Muscle of leg (tissue), 11 donors: ENCODE results near the gene KCNE3. TPM values are rescaled to one million over a fixed set of nuclear protein-coding genes. Genes with fewer than 3 reads are reported as not detected.

Experiments
- DNase-seq: peaks from one replicate; pipeline ENCODE4 v3.0.0; 2013
- H3K27ac ChIP-seq: one replicate; pipeline ENCODE4 v1.5.1; 2013; ENCODE audit warnings: mild to moderate bottlenecking, low read length, control low read depth
- H3K27me3 ChIP-seq: one replicate; pipeline ENCODE4 v1.6.1; 2013; ENCODE audit warnings: low read length; ENCODE audit not compliant: control insufficient read depth, insufficient read depth
- H3K36me3 ChIP-seq: one replicate; pipeline ENCODE4 v1.6.1; 2013; ENCODE audit warnings: low read length; ENCODE audit not compliant: control insufficient read depth, insufficient read depth
- H3K4me1 ChIP-seq: one replicate; pipeline ENCODE4 v1.6.1; 2013; ENCODE audit warnings: low read length; ENCODE audit not compliant: control insufficient read depth, insufficient read depth
- H3K4me3 ChIP-seq: one replicate; pipeline ENCODE4 v1.5.1; 2013; ENCODE audit warnings: low read length, control low read depth
- H3K9me3 ChIP-seq: replicated peaks from 2 replicates; pipeline ENCODE4 v1.6.1; 2013; ENCODE audit warnings: low read depth, low read length; ENCODE audit not compliant: control insufficient read depth
- WGBS: methylation state at CpG from one replicate; pipeline ENCODE4 v1.1.5; 2013; ENCODE audit warnings: missing lambda C conversion rate; ENCODE audit not compliant: insufficient coverage; 5-methylcytosine and 5-hydroxymethylcytosine counted together
- polyA plus RNA-seq, 8 donors: library from polyadenylated mRNA; unstranded; fragments of 120-200 nt; gene quantifications; one replicate each; pipeline versions ENCODE4 v1.2.1 to v1.2.3, GENCODE V29; 2013; ENCODE audit warnings: inconsistent platforms in 1 of 8, low replicate concordance in 1 of 8; ENCODE audit not compliant: insufficient read length in 8 of 8, insufficient read depth in 1 of 8
- total RNA-seq: library from RNA; stranded (reverse); fragments of 120-200 nt; gene quantifications from one replicate; pipeline ENCODE4 v1.2.4, GENCODE V29; 2013

The KCNE3 gene
- total and polyA plus RNA-seq, 9 donors = 1.2 to 3.7 (median 2.4) TPM

DNA sequence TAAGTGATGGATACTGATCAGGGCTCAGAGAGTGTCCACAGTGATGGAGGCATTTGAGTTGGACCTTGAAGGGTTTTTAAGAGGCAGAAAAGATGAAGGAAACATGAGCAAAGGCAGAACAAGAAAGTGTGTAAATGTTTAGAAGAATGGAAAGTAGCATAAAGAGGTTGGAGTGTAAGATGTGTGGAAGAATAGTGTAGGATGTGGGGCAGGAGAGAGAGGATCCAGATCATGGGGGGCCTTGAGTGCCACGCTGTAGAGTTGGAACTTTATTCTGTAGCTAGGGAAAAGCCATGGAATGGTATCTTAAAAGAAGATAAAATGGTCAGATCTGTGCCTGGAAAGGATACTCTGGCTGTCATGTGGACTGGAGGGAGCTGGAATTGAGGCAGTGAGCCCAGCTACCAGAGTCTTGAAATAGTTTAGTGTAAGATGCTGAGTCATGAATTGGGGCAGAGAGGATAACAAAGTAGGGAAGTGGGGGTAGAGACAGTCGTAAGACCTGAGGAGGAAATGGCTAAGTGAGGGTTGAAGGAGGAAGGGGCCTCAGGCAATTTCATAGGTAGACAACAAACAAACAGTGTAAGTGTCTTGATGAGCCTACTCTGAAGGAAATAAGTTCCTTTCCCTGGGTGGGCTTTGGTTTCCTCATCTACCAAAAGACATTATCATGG, 6.7 kb downstream of the KCNE3 start:
- H3K4me1 ChIP-seq = no peaks in the 10 kb centered on the region
- no peak overlapping the region for H3K4me3 ChIP-seq
- WGBS = 71% methylated on average over 2 of the region's 2 CpGs
- H3K27me3 ChIP-seq = no peaks in the 10 kb centered on the region
- no peaks in the 10 kb centered on the region for H3K36me3 ChIP-seq
- peak; percentile 50 for DNase-seq
- H3K27ac ChIP-seq = no peak overlapping the region
- H3K9me3 ChIP-seq = no peaks in the 10 kb centered on the region

DNA sequence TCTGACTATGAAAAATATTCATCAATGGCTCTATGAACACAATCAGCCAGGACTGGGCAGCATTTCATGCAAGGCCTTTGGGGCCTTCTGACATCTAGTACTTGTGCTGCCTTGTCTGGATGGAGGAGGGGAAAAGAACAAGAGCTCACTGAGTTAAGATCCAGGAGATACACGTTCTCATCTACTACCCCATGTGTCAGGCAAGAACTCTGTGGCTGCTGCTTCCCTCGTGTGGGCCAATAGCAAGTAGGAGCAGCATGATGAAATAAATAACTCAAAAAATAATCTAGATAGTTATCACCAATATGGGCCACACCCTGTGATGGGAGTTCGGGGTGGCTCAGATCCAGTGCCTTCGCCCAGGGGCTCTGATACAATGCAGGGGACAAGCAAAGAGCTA, 7.3 kb downstream of the KCNE3 start:
- no peaks in the 10 kb centered on the region for H3K36me3 ChIP-seq
- no peaks in the 10 kb centered on the region for H3K9me3 ChIP-seq
- H3K27ac ChIP-seq = no peak overlapping the region
- no peak for DNase-seq
- 100% methylated on average over 2 of the region's 4 CpGs for WGBS
- no peak overlapping the region for H3K4me3 ChIP-seq
- no peaks in the 10 kb centered on the region for H3K4me1 ChIP-seq
- no peaks in the 10 kb centered on the region for H3K27me3 ChIP-seq

DNA sequence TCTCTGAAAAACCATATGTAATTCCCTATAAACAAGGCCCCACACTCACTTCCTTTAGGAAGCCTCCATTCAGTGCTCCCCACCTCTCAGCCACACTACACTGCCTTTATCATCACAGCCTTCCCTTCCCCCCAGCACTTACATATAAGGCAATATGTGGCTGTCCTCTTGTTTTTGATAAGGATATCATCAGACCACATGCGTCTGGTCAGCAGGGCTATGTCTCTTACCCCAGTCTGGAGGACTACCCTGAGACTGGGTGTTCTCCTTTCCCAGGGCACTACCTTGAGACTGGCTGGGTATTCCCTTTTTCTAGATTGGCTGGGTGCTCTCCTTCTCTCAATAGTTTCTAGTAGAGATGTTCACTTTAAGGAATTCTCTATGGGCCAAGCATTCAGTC, 7.8 kb downstream of the KCNE3 start:
- DNase-seq = no peak

GRCh38 chr11:74457356-74457755, 10.0 kb downstream of the KCNE3 start:
- Histone ChIP-seq H3K4me1 (no peaks in the 10 kb centered on the region), H3K27me3 (no peaks in the 10 kb centered on the region), H3K4me3 (no peak overlapping the region), H3K9me3 (no peaks in the 10 kb centered on the region), H3K27ac (no peak overlapping the region), H3K36me3 (no peaks in the 10 kb centered on the region)
- DNase-seq = no peak
- WGBS = 76% methylated on average over 4 of the region's 6 CpGs

More for the DNA sequence above, 7.8 kb downstream of the KCNE3 start:
- WGBS = no CpG with 5 or more reads among the region's 1 CpG
- H3K4me3 ChIP-seq = no peak overlapping the region
- H3K27me3 ChIP-seq = no peaks in the 10 kb centered on the region
- no peaks in the 10 kb centered on the region for H3K36me3 ChIP-seq
- H3K9me3 ChIP-seq = no peaks in the 10 kb centered on the region
- no peak overlapping the region for H3K27ac ChIP-seq
- no peaks in the 10 kb centered on the region for H3K4me1 ChIP-seq

GRCh38 chr11:74453373-74453975, 13.9 kb downstream of the KCNE3 start:
- peaks cover 2% of the 10 kb centered on the region for H3K27me3 ChIP-seq
- H3K4me3 ChIP-seq = no peak overlapping the region
- H3K27ac ChIP-seq = no peak overlapping the region
- peak; percentile 56 for DNase-seq
- H3K36me3 ChIP-seq = no peaks in the 10 kb centered on the region
- WGBS = 6% methylated on average over 2 of the region's 10 CpGs
- H3K9me3 ChIP-seq = no peaks in the 10 kb centered on the region
- H3K4me1 ChIP-seq = no peaks in the 10 kb centered on the region

- Histone ChIP-seq H3K9me3 (no peaks in the 10 kb centered on the region), H3K36me3 (no peaks in the 10 kb centered on the region), H3K27me3 (peaks cover 2% of the 10 kb centered on the region), H3K4me1 (no peaks in the 10 kb centered on the region), H3K4me3 (no peak overlapping the region), H3K27ac (no peak overlapping the region)
- no peak for DNase-seq
- 67% methylated on average over 3 of the region's 3 CpGs for WGBS
Observed at GRCh38 chr11:74452366-74452765, 15.0 kb downstream of the KCNE3 start.

- no peaks in the 10 kb centered on the region for H3K9me3 ChIP-seq
- H3K4me1 ChIP-seq = peaks cover 5% of the 10 kb centered on the region
- peaks cover 2% of the 10 kb centered on the region for H3K27me3 ChIP-seq
- H3K4me3 ChIP-seq = no peak overlapping the region
- H3K27ac ChIP-seq = no peak overlapping the region
- no peak for DNase-seq
- 58% methylated on average over 3 of the region's 6 CpGs for WGBS
- no peaks in the 10 kb centered on the region for H3K36me3 ChIP-seq
Observed at GRCh38 chr11:74450318-74450717, 17.0 kb downstream of the KCNE3 start.

GRCh38 chr11:74449369-74449931, 17.9 kb downstream of the KCNE3 start:
- DNase-seq = peak; percentile 87
- Histone ChIP-seq H3K4me3 (no peak overlapping the region), H3K36me3 (no peaks in the 10 kb centered on the region), H3K27me3 (peaks cover 2% of the 10 kb centered on the region), H3K27ac (no peak overlapping the region), H3K4me1 (peaks cover 13% of the 10 kb centered on the region), H3K9me3 (no peaks in the 10 kb centered on the region)
- 12% methylated on average over 2 of the region's 2 CpGs for WGBS

GRCh38 chr11:74447720-74448119, 19.6 kb downstream of the KCNE3 start:
- no peak overlapping the region for H3K27ac ChIP-seq
- H3K4me3 ChIP-seq = no peak overlapping the region
- H3K9me3 ChIP-seq = no peaks in the 10 kb centered on the region
- no peaks in the 10 kb centered on the region for H3K36me3 ChIP-seq
- peaks cover 23% of the 10 kb centered on the region for H3K4me1 ChIP-seq
- H3K27me3 ChIP-seq = peaks cover 2% of the 10 kb centered on the region
- no peak for DNase-seq

- no CpG with 5 or more reads among the region's 1 CpG for WGBS
- Histone ChIP-seq H3K27me3 (peaks cover 2% of the 10 kb centered on the region), H3K4me3 (no peak overlapping the region), H3K27ac (no peak overlapping the region), H3K9me3 (no peaks in the 10 kb centered on the region), H3K4me1 (peaks cover 26% of the 10 kb centered on the region), H3K36me3 (no peaks in the 10 kb centered on the region)
- DNase-seq = peak; percentile 92
Observed at GRCh38 chr11:74446532-74446938, 20.8 kb downstream of the KCNE3 start.
